IMR-90 (cell line): ENCODE data around the gene CFAP61.

Experiments used
- BHLHE40 ChIP-seq: fragments of 150-350 bp; IDR thresholded peaks from 2 replicates; pipeline ENCODE4 v1.6.1; 2016; ENCODE audit warnings: mild to moderate bottlenecking, low read depth, low read length
- CEBPB ChIP-seq: IDR thresholded peaks from 2 replicates; pipeline ENCODE4 v1.6.1; 2012; ENCODE audit warnings: low read depth, low read length, improper control_type of control experiment
- CHD1 ChIP-seq: IDR thresholded peaks from 2 replicates; pipeline ENCODE4 v1.6.1; 2012; ENCODE audit warnings: low read depth, low read length, improper control_type of control experiment
- FOS ChIP-seq: fragments of 150-350 bp; IDR thresholded peaks from 2 replicates; pipeline ENCODE4 v1.6.1; 2016; ENCODE audit warnings: low read depth, low read length
- MXI1 ChIP-seq: IDR thresholded peaks from 2 replicates; pipeline ENCODE4 v1.6.1; 2012; ENCODE audit warnings: low read depth, mild to moderate bottlenecking, low read length, moderate library complexity, borderline replicate concordance
- POLR2A ChIP-seq: IDR thresholded peaks from 2 replicates; pipeline ENCODE4 v1.6.1; 2012; ENCODE audit warnings: mild to moderate bottlenecking, low read depth, low read length
- RAD21 ChIP-seq: IDR thresholded peaks from 2 replicates; pipeline ENCODE4 v1.6.1; 2012; ENCODE audit warnings: low read length, improper control_type of control experiment
- SMC3 ChIP-seq: fragments of 150-350 bp; IDR thresholded peaks from 2 replicates; pipeline ENCODE4 v1.6.1; 2016; ENCODE audit warnings: low read depth, mild to moderate bottlenecking, antibody characterized with exemption, low read length, moderate library complexity
- TF ChIP-seq, protein P1 (sequence below): conservative IDR thresholded peaks from 2 replicates; pipeline ENCODE4 v1.5.1; 2012; ENCODE audit warnings: mild to moderate bottlenecking, low read depth, low read length, improper control_type of control experiment
- TF ChIP-seq, protein P2 (sequence below): fragments of 150-350 bp; IDR thresholded peaks from 2 replicates; pipeline ENCODE4 v1.6.1; 2017; ENCODE audit warnings: mild to moderate bottlenecking, antibody characterized with exemption, low read length, low read depth

DNA sequence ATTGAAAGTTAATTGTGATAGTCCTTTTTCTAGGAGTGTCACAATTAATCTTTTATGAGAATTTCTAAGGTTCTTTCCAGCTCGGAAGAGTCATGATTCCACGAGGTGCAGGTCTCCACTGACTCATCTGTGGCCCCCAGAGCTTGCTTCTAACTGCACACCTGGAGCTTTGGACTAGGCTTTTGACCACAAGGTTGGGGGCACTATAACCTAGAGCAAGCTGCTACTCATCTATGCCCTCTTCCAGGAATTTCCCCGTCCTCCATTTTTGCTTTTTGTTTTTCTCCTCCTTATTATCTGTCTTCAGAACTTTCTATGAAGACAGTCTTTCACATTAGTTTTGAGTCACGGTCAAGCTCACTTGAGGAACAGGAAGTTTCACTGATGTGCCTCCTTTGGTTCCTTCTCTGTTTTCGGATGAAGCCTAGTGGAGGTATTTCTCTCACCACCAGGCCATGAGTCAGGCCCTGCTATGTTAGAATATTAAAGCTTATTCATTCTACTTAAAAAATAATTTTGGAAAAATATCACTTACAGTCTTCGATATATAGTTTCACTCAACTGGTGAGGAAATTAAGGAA, 196.4 kb downstream of the CFAP61 start:
- TF ChIP-seq POLR2A (no peak), BHLHE40 (no peak), CEBPB (no peak), MXI1 (no peak), RAD21 (no peak), SMC3 (no peak), FOS (no peak), CHD1 (no peak)
- TF ChIP-seq, protein P1, sequence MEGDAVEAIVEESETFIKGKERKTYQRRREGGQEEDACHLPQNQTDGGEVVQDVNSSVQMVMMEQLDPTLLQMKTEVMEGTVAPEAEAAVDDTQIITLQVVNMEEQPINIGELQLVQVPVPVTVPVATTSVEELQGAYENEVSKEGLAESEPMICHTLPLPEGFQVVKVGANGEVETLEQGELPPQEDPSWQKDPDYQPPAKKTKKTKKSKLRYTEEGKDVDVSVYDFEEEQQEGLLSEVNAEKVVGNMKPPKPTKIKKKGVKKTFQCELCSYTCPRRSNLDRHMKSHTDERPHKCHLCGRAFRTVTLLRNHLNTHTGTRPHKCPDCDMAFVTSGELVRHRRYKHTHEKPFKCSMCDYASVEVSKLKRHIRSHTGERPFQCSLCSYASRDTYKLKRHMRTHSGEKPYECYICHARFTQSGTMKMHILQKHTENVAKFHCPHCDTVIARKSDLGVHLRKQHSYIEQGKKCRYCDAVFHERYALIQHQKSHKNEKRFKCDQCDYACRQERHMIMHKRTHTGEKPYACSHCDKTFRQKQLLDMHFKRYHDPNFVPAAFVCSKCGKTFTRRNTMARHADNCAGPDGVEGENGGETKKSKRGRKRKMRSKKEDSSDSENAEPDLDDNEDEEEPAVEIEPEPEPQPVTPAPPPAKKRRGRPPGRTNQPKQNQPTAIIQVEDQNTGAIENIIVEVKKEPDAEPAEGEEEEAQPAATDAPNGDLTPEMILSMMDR = no peak
- TF ChIP-seq, protein P2, sequence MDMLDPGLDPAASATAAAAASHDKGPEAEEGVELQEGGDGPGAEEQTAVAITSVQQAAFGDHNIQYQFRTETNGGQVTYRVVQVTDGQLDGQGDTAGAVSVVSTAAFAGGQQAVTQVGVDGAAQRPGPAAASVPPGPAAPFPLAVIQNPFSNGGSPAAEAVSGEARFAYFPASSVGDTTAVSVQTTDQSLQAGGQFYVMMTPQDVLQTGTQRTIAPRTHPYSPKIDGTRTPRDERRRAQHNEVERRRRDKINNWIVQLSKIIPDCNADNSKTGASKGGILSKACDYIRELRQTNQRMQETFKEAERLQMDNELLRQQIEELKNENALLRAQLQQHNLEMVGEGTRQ = no peak
